ENCODE results near the gene HADHB.
"Not testable (repeated sequence)": the region's sequence is repeated elsewhere in the genome, so short reads cannot be mapped to it uniquely, and the experiment has no call there.

Gene HADHB

GRCh38 chr2:26290001-26290400 lies 45.3 kb downstream of the HADHB start:
- DNase-seq (ENCODE audit: insufficient read length, low spot score) = no peak
- no peak for FAIRE-seq

GRCh38 chr2:26292646-26293045 lies 47.9 kb downstream of the HADHB start:
- FAIRE-seq (peak; percentile 80), DNase-seq (ENCODE audit: insufficient read length, low spot score) (peak; percentile 27)

GRCh38 chr2:26295511-26295910 lies 50.8 kb downstream of the HADHB start:
- DNase-seq (ENCODE audit: insufficient read length, low spot score) (no peak), FAIRE-seq (no peak)

- FAIRE-seq (no peak), DNase-seq (ENCODE audit: insufficient read length, low spot score) (no peak)
These were observed 52.3 kb downstream of the HADHB start for GRCh38 chr2:26297061-26297460.

- no peak for FAIRE-seq
- no peak for DNase-seq (ENCODE audit: insufficient read length, low spot score)
These were observed 53.5 kb downstream of the HADHB start for GRCh38 chr2:26298286-26298637.

- no peak for DNase-seq (ENCODE audit: insufficient read length, low spot score)
- peak; percentile 33 for FAIRE-seq
These were observed 54.1 kb downstream of the HADHB start for GRCh38 chr2:26298638-26299393.

- FAIRE-seq (no peak), DNase-seq (ENCODE audit: insufficient read length, low spot score) (peak; percentile 50)
These were observed 54.8 kb downstream of the HADHB start for GRCh38 chr2:26299471-26300101.

- DNase-seq (ENCODE audit: insufficient read length, low spot score) (no peak), FAIRE-seq (no peak)
These were observed 55.6 kb downstream of the HADHB start for GRCh38 chr2:26300234-26300925.

- DNase-seq (ENCODE audit: insufficient read length, low spot score) (no peak), FAIRE-seq (no peak)
These were observed 58.1 kb downstream of the HADHB start for GRCh38 chr2:26302846-26303245.

- DNase-seq (ENCODE audit: insufficient read length, low spot score); FAIRE-seq: not testable (repeated sequence)
These were observed 60.4 kb downstream of the HADHB start for GRCh38 chr2:26305094-26305493.

GRCh38 chr2:26305540-26305939 lies 60.8 kb downstream of the HADHB start:
- no peak for DNase-seq (ENCODE audit: insufficient read length, low spot score)
- no peak for FAIRE-seq

GRCh38 chr2:26309921-26310320 lies 65.2 kb downstream of the HADHB start:
- FAIRE-seq = no peak
- no peak for DNase-seq (ENCODE audit: insufficient read length, low spot score)

GRCh38 chr2:26312471-26312870 lies 67.7 kb downstream of the HADHB start:
- DNase-seq (ENCODE audit: insufficient read length, low spot score) (no peak), FAIRE-seq (peak; percentile 28)

- DNase-seq (ENCODE audit: insufficient read length, low spot score) (no peak), FAIRE-seq (no peak)
These were observed 68.7 kb downstream of the HADHB start for GRCh38 chr2:26313446-26313845.

- DNase-seq (ENCODE audit: insufficient read length, low spot score) = no peak
- no peak for FAIRE-seq
These were observed 69.5 kb downstream of the HADHB start for GRCh38 chr2:26314243-26314642.

- FAIRE-seq (peak; percentile 23), DNase-seq (ENCODE audit: insufficient read length, low spot score) (peak; percentile 25)
These were observed 71.3 kb downstream of the HADHB start for GRCh38 chr2:26316041-26316440.

GRCh38 chr2:26316845-26317244 lies 72.1 kb downstream of the HADHB start:
- FAIRE-seq (no peak), DNase-seq (ENCODE audit: insufficient read length, low spot score) (no peak)

GRCh38 chr2:26317377-26318105 lies 72.8 kb downstream of the HADHB start:
- FAIRE-seq (no peak), DNase-seq (ENCODE audit: insufficient read length, low spot score) (no peak)

GRCh38 chr2:26318950-26319349 lies 74.2 kb downstream of the HADHB start:
- DNase-seq (ENCODE audit: insufficient read length, low spot score) = no peak
- no peak for FAIRE-seq

GRCh38 chr2:26324479-26324878 lies 79.7 kb downstream of the HADHB start:
- DNase-seq (ENCODE audit: insufficient read length, low spot score); FAIRE-seq: not testable (repeated sequence)

- FAIRE-seq (no peak), DNase-seq (ENCODE audit: insufficient read length, low spot score) (no peak)
These were observed 80.2 kb downstream of the HADHB start for GRCh38 chr2:26324903-26325302.

Measured in HTR-8/SVneo (cell line).